Measurements from ENCODE around the gene NIT2.

Gene NIT2

DNA sequence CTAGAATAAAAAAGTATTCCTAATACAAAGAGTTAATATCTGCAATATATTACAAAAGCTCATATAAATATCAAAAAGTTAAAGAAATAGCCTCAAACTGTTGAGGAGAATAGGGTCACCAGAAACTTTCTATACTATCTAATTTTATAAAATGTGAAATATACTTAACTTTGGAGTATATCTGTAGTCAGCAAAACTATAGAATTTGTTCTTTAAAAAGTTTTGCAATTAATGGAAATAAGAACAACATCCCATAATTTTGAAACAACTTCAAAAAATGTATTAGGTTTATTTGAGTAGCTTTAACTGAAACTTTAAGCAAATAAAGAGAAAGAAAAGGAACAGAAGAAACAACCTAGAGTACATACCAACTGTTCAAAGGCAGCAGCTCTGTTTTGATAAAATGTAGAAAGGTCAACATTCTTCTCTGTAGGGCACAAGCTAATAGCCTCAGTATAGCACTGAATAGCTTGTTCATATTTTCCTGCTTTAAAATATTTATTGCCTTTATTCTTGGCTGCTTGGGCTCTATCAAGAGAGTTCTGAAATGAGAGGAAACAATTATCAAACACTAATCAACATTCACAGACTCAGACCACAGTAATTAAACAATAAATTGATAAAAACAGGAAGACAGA lies 52.0 kb downstream of the NIT2 start:
- Histone ChIP-seq H3K9me3 (ENCODE audit: control insufficient read depth, insufficient read depth, low read length) (peaks cover 17% of the 10 kb centered on the region; the same call in 1 of the 2 replicates), H3K27me3 (ENCODE audit: control insufficient read depth, low read length) (no peaks in the 10 kb centered on the region), H3K79me2 (ENCODE audit: control insufficient read depth, low read length) (peaks cover 49% of the 10 kb centered on the region), H3K4me3 (ENCODE audit: low read length) (no peak overlapping the region), H3K27ac (ENCODE audit: low read depth, low read length) (no peak overlapping the region), H4K20me1 (ENCODE audit: control insufficient read depth, insufficient read depth, low read depth, low read length) (no peaks in the 10 kb centered on the region), H3K4me1 (ENCODE audit: control insufficient read depth, low read length) (no peaks in the 10 kb centered on the region), H3K4me2 (ENCODE audit: low read length) (no peak overlapping the region), H3K9me2 (replicated peaks; ENCODE audit: control insufficient read depth, low read length) (no peaks in the 10 kb centered on the region), H3F3A (ENCODE audit: control insufficient read depth, insufficient read depth) (no peaks in the 10 kb centered on the region), H3K36me3 (ENCODE audit: control insufficient read depth, low read length) (peaks cover 81% of the 10 kb centered on the region)
- TF ChIP-seq CTCF (IDR thresholded peaks at IDR 0.05; ENCODE audit: low read depth, low read length, poor library complexity, severe bottlenecking): no peak
- no peak for TF ChIP-seq EZH2phosphoT487 (IDR thresholded peaks at IDR 0.05; ENCODE audit: borderline replicate concordance, low read length)

- Histone ChIP-seq H3K4me3 (ENCODE audit: low read length) (no peak overlapping the region), H3K27me3 (ENCODE audit: control insufficient read depth, low read length) (no peaks in the 10 kb centered on the region), H3K4me1 (ENCODE audit: control insufficient read depth, low read length) (no peaks in the 10 kb centered on the region), H3K36me3 (ENCODE audit: control insufficient read depth, low read length) (peaks cover 76% of the 10 kb centered on the region), H3K79me2 (ENCODE audit: control insufficient read depth, low read length) (peaks cover 73% of the 10 kb centered on the region), H3K9me2 (replicated peaks; ENCODE audit: control insufficient read depth, low read length) (no peaks in the 10 kb centered on the region), H4K20me1 (ENCODE audit: control insufficient read depth, insufficient read depth, low read depth, low read length) (no peaks in the 10 kb centered on the region), H3F3A (ENCODE audit: control insufficient read depth, insufficient read depth) (no peaks in the 10 kb centered on the region), H3K27ac (ENCODE audit: low read depth, low read length) (no peak overlapping the region), H3K4me2 (ENCODE audit: low read length) (no peak overlapping the region), H3K9me3 (ENCODE audit: control insufficient read depth, insufficient read depth, low read length) (peaks cover 17% of the 10 kb centered on the region; the same call in 1 of the 2 replicates)
- TF ChIP-seq EZH2phosphoT487 (IDR thresholded peaks at IDR 0.05; ENCODE audit: borderline replicate concordance, low read length) (no peak), CTCF (IDR thresholded peaks at IDR 0.05; ENCODE audit: low read depth, low read length, poor library complexity, severe bottlenecking) (no peak)
Measured at GRCh38 chr3:100389025-100389424, 54.5 kb downstream of the NIT2 start.

DNA sequence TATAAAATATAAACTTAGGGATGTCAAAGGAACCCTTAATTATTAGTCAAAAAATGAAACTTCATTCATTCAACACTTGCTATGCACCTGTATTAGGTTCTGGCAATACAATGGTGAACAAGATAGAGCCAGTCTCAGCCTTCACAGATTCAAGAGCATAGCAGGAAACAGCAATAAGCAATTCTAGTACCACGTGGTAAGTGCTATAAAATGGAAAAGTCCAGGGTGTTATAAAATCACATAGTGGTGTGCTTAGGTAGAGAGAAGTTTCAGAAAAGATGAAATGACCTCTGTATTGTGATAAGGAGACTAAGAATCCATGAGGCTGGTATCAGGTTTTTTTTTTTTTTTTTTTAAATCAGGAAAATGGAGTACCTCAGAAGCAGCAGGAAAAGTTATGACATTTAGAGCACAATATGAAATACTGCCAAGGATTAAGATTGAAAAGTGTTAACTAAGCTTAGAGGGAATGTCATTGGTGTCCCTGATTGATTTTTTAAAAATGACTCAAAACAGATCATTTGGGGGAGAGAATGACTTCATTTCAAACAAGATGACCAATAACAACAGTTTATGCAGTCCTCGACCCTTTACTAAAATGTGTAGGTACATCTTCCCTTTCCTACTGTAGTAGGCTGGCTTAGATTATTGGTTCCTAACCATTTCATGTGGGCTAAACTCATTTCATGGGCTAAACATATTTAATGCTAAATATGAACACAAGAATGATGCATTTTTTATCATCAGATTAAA lies 61.3 kb downstream of the NIT2 start:
- H3K27me3 ChIP-seq (ENCODE audit: control insufficient read depth, low read length): no peaks in the 10 kb centered on the region
- no peak overlapping the region for H3K27ac ChIP-seq (ENCODE audit: low read depth, low read length)
- no peaks in the 10 kb centered on the region for H3K9me2 ChIP-seq (replicated peaks; ENCODE audit: control insufficient read depth, low read length)
- peaks cover 100% of the 10 kb centered on the region for H3K79me2 ChIP-seq (ENCODE audit: control insufficient read depth, low read length)
- H4K20me1 ChIP-seq (ENCODE audit: control insufficient read depth, insufficient read depth, low read depth, low read length): peaks cover 11% of the 10 kb centered on the region; the same call in 1 of the 2 replicates
- H3K4me2 ChIP-seq (ENCODE audit: low read length): no peak overlapping the region
- H3F3A ChIP-seq (ENCODE audit: control insufficient read depth, insufficient read depth): no peaks in the 10 kb centered on the region
- no peak overlapping the region for H3K4me3 ChIP-seq (ENCODE audit: low read length)
- TF ChIP-seq CTCF (IDR thresholded peaks at IDR 0.05; ENCODE audit: low read depth, low read length, poor library complexity, severe bottlenecking) (no peak), EZH2phosphoT487 (IDR thresholded peaks at IDR 0.05; ENCODE audit: borderline replicate concordance, low read length) (no peak)
- peaks cover 21% of the 10 kb centered on the region for H3K4me1 ChIP-seq (ENCODE audit: control insufficient read depth, low read length)
- no peaks in the 10 kb centered on the region for H3K9me3 ChIP-seq (ENCODE audit: control insufficient read depth, insufficient read depth, low read length)
- peaks cover 55% of the 10 kb centered on the region for H3K36me3 ChIP-seq (ENCODE audit: control insufficient read depth, low read length)
